ENCODE data around the gene RPL37. TPM values are rescaled to one million over a fixed set of nuclear protein-coding genes. Genes with fewer than 3 reads are reported as not detected.

Gene RPL37
- polyA plus RNA-seq, 2 donors = 1,738 to 2,494 TPM

DNA sequence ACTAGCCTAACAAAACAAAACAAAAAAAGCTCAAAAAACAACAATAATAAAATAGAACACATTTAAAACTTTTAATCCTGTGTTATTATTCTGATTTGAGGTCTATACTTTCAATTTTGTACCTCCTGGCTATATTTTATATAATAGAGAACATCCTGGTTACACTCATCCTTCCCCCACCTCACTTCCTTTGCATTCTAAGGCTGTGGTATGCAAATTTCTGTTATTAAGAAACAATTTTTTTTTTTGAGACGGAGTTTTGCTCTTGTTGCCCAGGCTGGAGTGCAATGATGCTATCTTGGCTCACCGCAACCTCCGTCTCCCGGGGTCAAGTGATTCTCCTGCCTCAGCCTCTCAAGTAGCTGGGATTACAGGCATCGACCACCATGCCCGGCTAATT is 3.1 kb upstream of the RPL37 start:
- Histone ChIP-seq H3K27me3 (ENCODE audit: control insufficient read depth in 1 of 2, insufficient read depth in 2 of 2, low read length in 2 of 2) (no peaks in the 10 kb centered on the region), H3K27ac (ENCODE audit: low read depth in 2 of 2, low read length in 1 of 2) (no peak overlapping the region), H3K4me1 (ENCODE audit: control insufficient read depth in 2 of 2, insufficient read depth in 2 of 2, low read length in 1 of 2) (no peaks in the 10 kb centered on the region), H3K9me3 (ENCODE audit: control insufficient read depth in 2 of 2, insufficient read depth in 1 of 2, low read depth in 1 of 2, low read length in 1 of 2) (no peaks in the 10 kb centered on the region), H3K36me3 (ENCODE audit: control insufficient read depth in 2 of 2, insufficient read depth in 2 of 2, low read length in 1 of 2) (no peaks in the 10 kb centered on the region), H3K4me3 (ENCODE audit: low read depth in 1 of 2, low read length in 2 of 2) (no peak overlapping the region)
- 81 to 84% methylated on average over 6 of the region's 6 CpGs for WGBS, 2 donors

DNA sequence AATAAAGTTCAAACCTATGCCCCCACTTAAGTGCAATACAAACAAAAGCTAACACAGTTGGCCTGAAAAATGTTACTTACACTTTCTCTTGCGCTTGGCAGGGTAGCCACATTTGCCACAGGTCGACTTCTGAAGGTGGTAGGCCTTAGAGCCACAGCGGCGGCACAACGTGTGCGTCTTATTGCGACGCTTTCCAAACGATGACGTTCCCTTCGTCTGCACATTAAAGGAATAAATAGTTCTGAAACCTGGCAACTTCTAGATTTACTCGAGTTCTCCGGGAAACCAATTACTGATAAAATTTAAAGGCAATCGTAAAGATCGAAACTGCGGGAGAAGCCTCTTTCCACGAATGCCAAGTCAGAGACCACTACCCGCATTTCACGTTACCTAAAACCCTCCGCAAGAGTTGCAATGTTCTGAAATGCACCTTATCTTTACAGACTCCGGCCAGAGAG is 602 bp downstream of the RPL37 start:
- H3K4me3 ChIP-seq (ENCODE audit: low read depth in 1 of 2, low read length in 2 of 2) = peak overlapping the region; percentile 80 to 90
- no peaks in the 10 kb centered on the region for H3K4me1 ChIP-seq (ENCODE audit: control insufficient read depth in 2 of 2, insufficient read depth in 2 of 2, low read length in 1 of 2)
- H3K27ac ChIP-seq (ENCODE audit: low read depth in 2 of 2, low read length in 1 of 2) = peak overlapping the region; percentile 82 to 100
- no peaks in the 10 kb centered on the region for H3K9me3 ChIP-seq (ENCODE audit: control insufficient read depth in 2 of 2, insufficient read depth in 1 of 2, low read depth in 1 of 2, low read length in 1 of 2)
- 1% methylated on average over 21 of the region's 21 CpGs for WGBS, 2 donors
- H3K27me3 ChIP-seq (ENCODE audit: control insufficient read depth in 1 of 2, insufficient read depth in 2 of 2, low read length in 2 of 2) = no peaks in the 10 kb centered on the region
- peaks cover 13 to 15% of the 10 kb centered on the region in 2 donors for H3K36me3 ChIP-seq (ENCODE audit: control insufficient read depth in 2 of 2, insufficient read depth in 2 of 2, low read length in 1 of 2)

DNA sequence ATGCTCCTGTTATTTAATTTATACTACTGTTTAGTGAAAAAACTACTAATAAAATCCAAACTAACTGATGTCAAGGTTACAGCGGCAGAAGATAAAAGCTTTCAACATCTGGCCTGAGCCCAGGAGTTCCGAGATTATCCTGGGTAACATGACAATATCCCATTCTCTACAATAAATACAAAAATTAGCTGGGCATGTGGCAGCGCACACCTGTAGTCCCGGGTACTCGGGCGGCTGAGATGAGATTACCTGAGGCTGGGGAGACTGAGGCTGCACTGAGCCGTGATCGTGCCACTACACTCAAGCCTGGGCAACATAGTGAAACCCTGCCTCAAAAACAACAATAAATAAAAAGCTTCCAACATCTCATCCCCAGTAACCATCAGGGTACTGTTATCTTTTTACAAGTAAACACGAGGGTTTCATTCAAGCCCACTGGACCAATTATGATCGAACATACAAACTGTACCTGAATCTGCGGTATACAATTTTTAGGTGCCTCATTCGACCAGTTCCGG is 1.3 kb downstream of the RPL37 start:
- Histone ChIP-seq H3K9me3 (ENCODE audit: control insufficient read depth in 2 of 2, insufficient read depth in 1 of 2, low read depth in 1 of 2, low read length in 1 of 2) (no peaks in the 10 kb centered on the region), H3K4me3 (ENCODE audit: low read depth in 1 of 2, low read length in 2 of 2) (peak overlapping the region; percentile 80 to 90), H3K36me3 (ENCODE audit: control insufficient read depth in 2 of 2, insufficient read depth in 2 of 2, low read length in 1 of 2) (peaks cover 18 to 19% of the 10 kb centered on the region in 2 donors), H3K4me1 (ENCODE audit: control insufficient read depth in 2 of 2, insufficient read depth in 2 of 2, low read length in 1 of 2) (no peaks in the 10 kb centered on the region), H3K27me3 (ENCODE audit: control insufficient read depth in 1 of 2, insufficient read depth in 2 of 2, low read length in 2 of 2) (no peaks in the 10 kb centered on the region), H3K27ac (ENCODE audit: low read depth in 2 of 2, low read length in 1 of 2) (no peak overlapping the region)
- 29 to 33% methylated on average over 13 of the region's 13 CpGs for WGBS, 2 donors

DNA sequence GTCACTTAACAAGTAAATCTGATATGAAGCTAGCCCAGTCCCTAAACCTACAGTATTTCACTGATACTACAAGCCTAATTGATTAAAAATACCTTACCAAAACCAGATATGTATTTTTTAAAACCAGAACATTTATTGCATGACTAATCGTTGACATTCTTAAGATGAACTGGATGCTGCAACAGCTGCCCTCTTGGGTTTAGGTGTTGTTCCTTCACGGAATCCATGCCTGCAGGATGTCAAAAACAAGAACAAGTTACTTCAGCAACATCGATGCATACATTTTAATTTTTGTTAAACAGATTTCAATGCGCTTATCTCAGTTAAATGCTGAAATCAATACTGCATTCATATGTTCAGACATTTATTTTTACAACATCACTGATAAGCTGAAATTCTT is 2.7 kb downstream of the RPL37 start:
- no peaks in the 10 kb centered on the region for H3K9me3 ChIP-seq (ENCODE audit: control insufficient read depth in 2 of 2, insufficient read depth in 1 of 2, low read depth in 1 of 2, low read length in 1 of 2)
- peaks cover 21% of the 10 kb centered on the region in 2 donors for H3K36me3 ChIP-seq (ENCODE audit: control insufficient read depth in 2 of 2, insufficient read depth in 2 of 2, low read length in 1 of 2)
- no peaks in the 10 kb centered on the region for H3K27me3 ChIP-seq (ENCODE audit: control insufficient read depth in 1 of 2, insufficient read depth in 2 of 2, low read length in 2 of 2)
- no peak overlapping the region for H3K27ac ChIP-seq (ENCODE audit: low read depth in 2 of 2, low read length in 1 of 2)
- peak overlapping the region in 1 of 2 donors; percentile 90 for H3K4me3 ChIP-seq (ENCODE audit: low read depth in 1 of 2, low read length in 2 of 2)
- 79 to 83% methylated on average over 4 of the region's 4 CpGs for WGBS, 2 donors
- H3K4me1 ChIP-seq (ENCODE audit: control insufficient read depth in 2 of 2, insufficient read depth in 2 of 2, low read length in 1 of 2) = no peaks in the 10 kb centered on the region

DNA sequence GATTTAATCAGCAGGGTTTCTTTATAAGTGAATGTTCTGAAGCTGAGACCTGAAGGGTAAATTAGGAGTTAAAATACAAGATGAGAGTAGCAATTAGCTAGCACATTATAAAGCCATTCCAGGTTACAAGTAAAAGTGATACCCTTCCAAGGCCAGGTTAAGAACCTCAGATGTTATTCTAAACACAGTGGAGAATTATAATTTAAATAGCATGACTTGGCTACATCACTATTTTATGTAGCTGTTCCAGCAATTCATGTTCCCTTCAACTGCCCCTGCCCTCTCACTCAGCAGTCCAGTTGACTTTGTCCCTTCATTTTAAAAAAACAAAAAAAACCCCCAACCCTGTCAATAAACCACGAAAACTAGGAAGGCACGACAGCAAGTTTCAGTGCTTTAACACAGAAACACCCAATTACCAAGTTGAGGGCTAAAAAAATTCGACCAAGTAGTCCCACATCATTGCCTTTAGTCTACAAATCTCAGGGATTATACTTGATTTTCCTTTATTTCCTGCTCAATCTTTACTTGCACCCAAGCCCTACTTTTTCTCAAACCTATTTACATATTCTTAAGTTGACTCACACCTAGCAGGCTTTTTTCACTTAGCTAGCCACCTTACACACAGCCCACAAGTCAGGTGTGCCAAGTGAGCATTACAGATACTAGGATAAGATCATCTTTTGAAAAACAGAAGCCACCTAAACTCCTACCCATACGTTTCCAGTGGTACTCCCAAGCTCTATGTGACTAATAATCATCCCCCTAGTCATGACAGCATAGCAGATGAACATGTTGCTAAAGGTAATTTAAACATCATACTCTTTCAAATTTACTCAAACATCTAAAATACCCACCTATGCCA is 3.4 kb downstream of the RPL37 start:
- Histone ChIP-seq H3K4me3 (ENCODE audit: low read depth in 1 of 2, low read length in 2 of 2) (no peak overlapping the region), H3K36me3 (ENCODE audit: control insufficient read depth in 2 of 2, insufficient read depth in 2 of 2, low read length in 1 of 2) (peaks cover 27 to 28% of the 10 kb centered on the region in 2 donors), H3K27me3 (ENCODE audit: control insufficient read depth in 1 of 2, insufficient read depth in 2 of 2, low read length in 2 of 2) (no peaks in the 10 kb centered on the region), H3K4me1 (ENCODE audit: control insufficient read depth in 2 of 2, insufficient read depth in 2 of 2, low read length in 1 of 2) (no peaks in the 10 kb centered on the region), H3K9me3 (ENCODE audit: control insufficient read depth in 2 of 2, insufficient read depth in 1 of 2, low read depth in 1 of 2, low read length in 1 of 2) (no peaks in the 10 kb centered on the region), H3K27ac (ENCODE audit: low read depth in 2 of 2, low read length in 1 of 2) (peak overlapping the region in 1 of 2 donors; percentile 4)
- WGBS, 2 donors = 54 to 68% methylated on average over 4 of the region's 4 CpGs

DNA sequence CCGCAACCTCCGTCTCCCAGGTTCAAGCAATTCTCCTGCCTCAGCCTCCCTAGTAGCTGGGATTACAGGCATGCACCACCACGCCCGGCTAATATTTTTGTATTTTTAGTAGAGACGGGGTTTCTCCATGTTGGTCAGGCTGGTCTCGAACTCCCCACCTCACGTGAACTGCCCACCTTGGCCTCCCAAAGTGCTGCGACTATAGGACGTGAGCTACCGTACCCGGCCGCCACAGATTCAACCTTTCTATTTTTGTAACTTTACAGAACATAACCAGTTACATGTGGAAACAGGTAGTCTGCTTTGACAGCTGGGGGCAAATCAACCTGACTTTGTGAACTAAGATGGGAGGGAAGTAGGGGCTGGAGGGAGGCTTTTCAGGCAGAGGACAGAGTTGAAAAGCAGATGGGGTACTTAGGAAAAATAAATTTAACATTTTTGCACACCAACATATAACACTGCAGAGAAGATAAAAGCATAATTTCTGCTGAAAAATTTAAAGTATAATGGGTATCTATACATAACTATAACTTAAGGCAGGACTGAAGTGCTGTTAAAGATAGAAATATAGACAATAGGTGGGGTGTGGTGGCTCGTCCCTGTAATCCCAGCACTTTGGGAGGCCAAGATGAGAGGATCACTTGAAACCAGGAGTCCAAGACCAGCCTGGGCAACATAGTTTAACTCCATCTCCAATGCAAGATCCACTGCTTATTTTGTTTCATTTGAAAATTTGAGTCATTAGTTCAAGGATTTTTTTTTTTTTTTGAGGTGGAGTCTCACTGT is 5.1 kb downstream of the RPL37 start:
- Histone ChIP-seq H3K9me3 (ENCODE audit: control insufficient read depth in 2 of 2, insufficient read depth in 1 of 2, low read depth in 1 of 2, low read length in 1 of 2) (no peaks in the 10 kb centered on the region), H3K4me1 (ENCODE audit: control insufficient read depth in 2 of 2, insufficient read depth in 2 of 2, low read length in 1 of 2) (no peaks in the 10 kb centered on the region), H3K36me3 (ENCODE audit: control insufficient read depth in 2 of 2, insufficient read depth in 2 of 2, low read length in 1 of 2) (peaks cover 27 to 30% of the 10 kb centered on the region in 2 donors), H3K27ac (ENCODE audit: low read depth in 2 of 2, low read length in 1 of 2) (no peak overlapping the region), H3K4me3 (ENCODE audit: low read depth in 1 of 2, low read length in 2 of 2) (no peak overlapping the region), H3K27me3 (ENCODE audit: control insufficient read depth in 1 of 2, insufficient read depth in 2 of 2, low read length in 2 of 2) (no peaks in the 10 kb centered on the region)
- 93% methylated on average over 13 of the region's 13 CpGs for WGBS, 2 donors

DNA sequence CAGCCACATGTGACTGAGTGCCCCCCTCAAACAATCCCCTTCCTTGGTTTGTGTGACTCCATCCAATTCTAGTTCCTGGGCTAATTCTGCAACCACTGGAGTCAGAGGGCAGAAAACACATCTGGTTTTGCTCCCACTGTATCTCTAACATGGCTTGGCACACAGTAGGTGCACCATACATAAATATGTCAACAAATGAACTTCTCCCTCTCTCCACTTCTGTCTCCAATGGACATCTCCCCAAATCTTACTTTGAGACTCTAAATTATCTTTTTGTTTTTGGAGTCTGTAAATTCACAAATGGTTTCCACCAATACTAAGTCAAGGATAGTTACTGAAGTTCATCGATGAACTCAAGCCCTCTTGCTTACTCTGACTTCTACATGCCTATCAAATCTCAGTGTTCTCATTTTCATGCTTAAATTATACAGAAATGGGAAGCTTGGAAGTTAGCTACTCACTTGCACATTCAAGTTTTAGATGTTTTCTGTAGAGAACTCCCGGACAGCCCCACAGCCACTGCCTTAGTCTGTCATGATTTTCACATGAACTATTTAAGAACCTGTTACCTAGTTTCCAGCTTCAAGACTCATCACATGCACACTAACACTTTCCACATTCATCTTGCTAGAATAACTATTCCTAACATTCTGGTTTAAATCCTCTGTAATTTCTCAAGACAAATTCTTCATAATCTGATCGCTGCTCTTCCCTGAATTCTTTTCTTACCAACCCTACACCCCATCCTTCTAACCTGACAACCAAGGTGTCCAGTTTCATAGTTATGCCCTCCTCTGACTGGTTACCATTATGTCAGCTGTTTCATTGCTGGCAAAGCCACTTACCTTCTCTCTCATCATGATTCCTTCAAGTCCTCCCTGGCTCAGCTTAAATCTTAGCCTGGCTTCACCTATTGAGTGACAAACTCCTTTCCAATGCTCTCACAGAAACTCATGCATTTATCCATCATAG is 6.0 kb downstream of the RPL37 start:
- H3K4me1 ChIP-seq (ENCODE audit: control insufficient read depth in 2 of 2, insufficient read depth in 2 of 2, low read length in 1 of 2) = no peaks in the 10 kb centered on the region
- H3K9me3 ChIP-seq (ENCODE audit: control insufficient read depth in 2 of 2, insufficient read depth in 1 of 2, low read depth in 1 of 2, low read length in 1 of 2) = no peaks in the 10 kb centered on the region
- peaks cover 27 to 30% of the 10 kb centered on the region in 2 donors for H3K36me3 ChIP-seq (ENCODE audit: control insufficient read depth in 2 of 2, insufficient read depth in 2 of 2, low read length in 1 of 2)
- no peak overlapping the region for H3K4me3 ChIP-seq (ENCODE audit: low read depth in 1 of 2, low read length in 2 of 2)
- WGBS, 2 donors = 95 to 99% methylated on average over 3 of the region's 3 CpGs
- H3K27ac ChIP-seq (ENCODE audit: low read depth in 2 of 2, low read length in 1 of 2) = no peak overlapping the region
- no peaks in the 10 kb centered on the region for H3K27me3 ChIP-seq (ENCODE audit: control insufficient read depth in 1 of 2, insufficient read depth in 2 of 2, low read length in 2 of 2)

DNA sequence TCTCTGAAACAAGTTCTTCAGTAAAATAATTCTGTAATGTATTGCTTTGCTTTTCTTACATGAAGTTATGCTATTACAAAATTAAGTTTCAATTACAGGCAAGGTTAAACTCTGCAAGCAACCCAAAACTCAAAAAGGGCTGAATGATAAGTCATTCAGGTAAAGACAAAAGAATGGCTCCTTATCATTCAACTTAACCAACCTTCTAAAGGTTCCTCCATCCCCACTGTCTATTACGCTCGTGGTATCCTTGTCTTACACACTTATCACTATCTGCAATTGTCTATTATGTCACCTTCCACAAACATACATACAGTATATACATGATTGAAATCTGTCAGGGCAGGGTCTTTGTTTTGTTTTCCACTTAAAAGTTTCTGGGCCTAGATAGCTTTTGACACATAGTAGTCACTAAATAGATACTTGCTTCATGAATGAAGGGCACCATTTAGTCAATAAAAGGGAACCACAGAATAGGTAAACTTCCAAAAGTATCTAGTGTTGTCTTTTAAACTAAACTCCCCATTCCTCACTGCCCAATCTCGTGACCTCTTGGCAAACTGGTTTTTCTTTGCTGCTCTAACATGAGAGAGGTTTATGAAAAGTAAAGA is 6.9 kb downstream of the RPL37 start:
- Histone ChIP-seq H3K36me3 (ENCODE audit: control insufficient read depth in 2 of 2, insufficient read depth in 2 of 2, low read length in 1 of 2) (peaks cover 27 to 30% of the 10 kb centered on the region in 2 donors), H3K4me3 (ENCODE audit: low read depth in 1 of 2, low read length in 2 of 2) (no peak overlapping the region)

More for the DNA sequence above, 6.9 kb downstream of the RPL37 start:
- 82 to 92% methylated on average over 3 of the region's 3 CpGs for WGBS, 2 donors
- Histone ChIP-seq H3K4me1 (ENCODE audit: control insufficient read depth in 2 of 2, insufficient read depth in 2 of 2, low read length in 1 of 2) (no peaks in the 10 kb centered on the region), H3K9me3 (ENCODE audit: control insufficient read depth in 2 of 2, insufficient read depth in 1 of 2, low read depth in 1 of 2, low read length in 1 of 2) (no peaks in the 10 kb centered on the region), H3K27me3 (ENCODE audit: control insufficient read depth in 1 of 2, insufficient read depth in 2 of 2, low read length in 2 of 2) (no peaks in the 10 kb centered on the region), H3K27ac (ENCODE audit: low read depth in 2 of 2, low read length in 1 of 2) (no peak overlapping the region)

All from esophagus (tissue), 2 donors.